Kidney capillary endothelial cell (primary cell): ENCODE results near the gene ITGB3.
"Not testable (repeated sequence)": the region's sequence is repeated elsewhere in the genome, so short reads cannot be mapped to it uniquely, and the experiment has no call there.

Experiments
- DNase-seq: peaks from one replicate; pipeline ENCODE4 v3.0.0-alpha.2; 2018; ENCODE audit warnings: low spot score

The ITGB3 gene

GRCh38 chr17:47253541-47254402 lies at the start of gene ITGB3:
Gene ITGB3 (plus strand): TSS chr17:47253827. CDS start chr17:47253862, 35 bp downstream.
- DNase-seq = peak; percentile 70

- DNase-seq = no peak
Observed at GRCh38 chr17:47203984-47204721, 49.5 kb upstream of the ITGB3 start.

GRCh38 chr17:47204722-47205418 lies 48.8 kb upstream of the ITGB3 start:
- no peak for DNase-seq

GRCh38 chr17:47205419-47205963 lies 48.1 kb upstream of the ITGB3 start:
- no peak for DNase-seq

GRCh38 chr17:47207143-47208067 lies 46.2 kb upstream of the ITGB3 start:
- DNase-seq = no peak

DNA sequence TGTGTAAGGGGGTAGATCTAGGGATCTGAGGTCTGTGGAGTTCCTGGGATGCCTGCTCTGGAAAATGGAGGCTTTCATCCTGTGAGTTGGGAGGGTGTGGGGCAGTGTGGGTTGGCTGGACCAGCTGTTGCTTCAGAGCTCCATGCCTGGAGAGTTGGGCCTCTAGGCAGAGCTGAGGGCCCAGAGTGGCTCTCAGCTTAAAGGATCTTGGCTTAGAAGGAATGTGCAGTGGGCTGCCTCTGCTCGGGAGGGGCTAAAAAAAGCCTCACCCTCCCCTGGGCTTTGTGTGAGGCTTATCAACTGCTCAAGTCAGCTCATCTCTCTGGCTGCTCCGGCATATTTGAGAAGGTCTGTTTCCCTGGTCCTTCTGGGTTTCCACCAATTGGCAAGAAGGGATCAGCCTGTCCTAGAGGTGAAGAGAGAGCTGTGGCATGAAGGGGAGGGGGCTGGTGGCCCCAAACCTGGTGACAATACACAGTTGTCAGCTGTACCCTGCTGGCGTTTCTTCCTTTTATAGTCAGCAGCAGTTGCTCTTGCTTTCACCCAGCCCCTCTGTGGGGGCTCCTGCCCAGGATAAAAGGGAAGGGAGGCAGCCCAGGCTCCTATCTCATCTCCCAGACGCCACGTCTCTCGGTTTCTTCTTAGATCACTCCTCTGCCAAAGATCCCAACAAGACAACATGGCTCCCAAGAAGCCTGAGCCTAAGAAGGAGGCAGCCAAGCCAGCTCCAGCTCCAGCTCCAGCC lies 44.7 kb upstream of the ITGB3 start, which contains the start of gene MYL4:
MYL4 (plus strand) TSS at position 605 of the 745 bp plus-strand sequence; CDS start at position 680, 75 bp downstream.
- no peak for DNase-seq

DNA sequence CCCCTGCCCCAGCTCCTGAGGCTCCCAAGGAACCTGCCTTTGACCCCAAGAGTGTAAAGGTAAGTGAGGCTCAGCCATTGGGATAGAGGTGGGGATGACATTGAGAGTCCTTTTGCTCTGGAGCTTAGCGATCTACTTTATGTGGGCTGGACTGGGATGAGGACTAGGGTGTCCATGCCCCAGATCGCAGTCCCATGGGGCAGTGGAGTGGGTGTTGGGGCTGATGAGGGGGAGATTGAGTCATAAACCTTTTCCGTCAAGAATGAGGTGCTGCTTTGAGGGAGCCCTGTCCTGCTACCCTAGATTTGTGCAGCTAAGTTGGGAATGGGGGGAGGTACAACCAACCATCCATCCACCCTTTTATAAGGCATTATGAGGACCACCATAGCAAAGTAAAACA lies 44.1 kb upstream of the ITGB3 start:
- DNase-seq = no peak

DNA sequence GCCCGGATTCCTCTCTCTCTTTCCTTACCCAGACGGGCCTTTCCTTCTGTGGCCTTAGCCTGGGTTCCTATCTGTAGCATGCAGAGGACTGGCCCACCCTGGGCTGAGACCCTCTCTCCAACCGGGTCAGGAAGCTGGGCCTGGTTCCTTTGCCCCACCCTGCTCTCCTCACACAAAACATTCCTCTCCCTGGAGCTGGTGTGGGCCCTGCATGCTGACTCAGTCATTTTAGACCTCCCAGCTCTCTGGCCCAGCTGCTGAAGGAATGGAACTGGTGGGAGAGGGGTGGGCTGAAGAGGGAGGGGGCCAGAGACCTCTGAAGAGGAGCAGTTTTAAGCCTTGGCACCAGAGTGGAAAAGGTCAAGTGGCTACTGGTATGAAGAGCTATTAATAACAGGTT lies 43.5 kb upstream of the ITGB3 start:
- no peak for DNase-seq

DNA sequence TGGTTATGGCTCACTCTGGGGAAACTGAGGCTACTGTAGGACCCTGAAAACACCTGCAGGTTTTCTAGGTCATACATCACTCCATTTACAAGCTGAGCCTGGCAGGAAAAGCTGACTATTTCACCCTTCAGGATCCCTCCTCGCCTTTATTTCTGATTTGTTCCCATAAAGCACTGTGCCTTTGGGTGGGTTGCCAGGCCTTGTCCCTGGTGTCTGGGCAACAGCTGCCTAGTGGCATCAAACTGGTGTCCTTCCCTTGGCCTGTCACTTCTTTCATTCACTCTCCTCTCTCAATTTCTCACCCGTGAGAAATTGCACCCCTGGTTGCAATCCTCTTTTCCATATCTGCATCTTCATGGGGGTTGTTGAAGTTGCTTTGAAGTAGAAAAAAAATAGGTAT lies 42.8 kb upstream of the ITGB3 start:
- no peak for DNase-seq

GRCh38 chr17:47212458-47212857 lies 41.2 kb upstream of the ITGB3 start:
- no peak for DNase-seq

DNA sequence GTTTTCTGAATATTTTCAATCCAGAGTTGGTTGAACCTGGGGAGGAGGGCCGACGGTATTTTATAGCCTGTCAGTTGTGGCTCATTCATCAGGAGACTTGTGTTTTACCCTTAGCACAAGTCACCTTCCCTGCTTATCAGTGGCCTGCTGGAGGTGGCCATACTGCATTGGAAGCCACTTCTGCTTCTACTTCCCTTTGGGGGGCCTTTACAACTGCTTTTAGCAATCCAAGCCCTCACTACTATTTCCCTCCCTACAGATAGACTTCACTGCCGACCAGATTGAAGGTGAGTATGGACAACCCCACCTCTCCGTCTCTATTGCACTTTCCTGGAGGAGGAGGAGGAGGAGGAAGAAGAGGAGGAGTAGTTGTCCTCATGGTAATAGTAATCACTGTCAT lies 40.1 kb upstream of the ITGB3 start:
- DNase-seq = no peak

GRCh38 chr17:47214931-47215330 lies 38.7 kb upstream of the ITGB3 start:
- no peak for DNase-seq

DNA sequence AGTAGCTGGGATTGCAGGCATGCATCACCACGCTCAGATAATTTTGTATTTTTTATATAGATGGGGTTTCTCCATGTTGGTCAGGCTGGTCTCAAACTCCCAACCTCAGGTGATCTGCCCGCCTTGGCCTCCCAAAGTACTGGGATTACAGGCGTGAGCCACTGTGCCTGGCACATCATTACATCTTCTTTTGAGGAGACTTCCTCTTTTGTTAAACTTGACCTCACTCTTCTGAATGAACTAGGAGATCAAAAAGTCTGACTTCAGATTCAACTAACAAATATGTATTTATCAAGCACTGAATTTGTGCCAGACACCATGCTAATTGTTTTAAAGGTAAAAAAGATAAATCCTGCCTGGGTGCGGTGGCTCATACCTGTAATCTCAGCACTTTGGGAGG lies 36.8 kb upstream of the ITGB3 start:
- DNase-seq = not testable (repeated sequence)

- not testable (repeated sequence) for DNase-seq
Observed at GRCh38 chr17:47217279-47217678, 36.3 kb upstream of the ITGB3 start.

DNA sequence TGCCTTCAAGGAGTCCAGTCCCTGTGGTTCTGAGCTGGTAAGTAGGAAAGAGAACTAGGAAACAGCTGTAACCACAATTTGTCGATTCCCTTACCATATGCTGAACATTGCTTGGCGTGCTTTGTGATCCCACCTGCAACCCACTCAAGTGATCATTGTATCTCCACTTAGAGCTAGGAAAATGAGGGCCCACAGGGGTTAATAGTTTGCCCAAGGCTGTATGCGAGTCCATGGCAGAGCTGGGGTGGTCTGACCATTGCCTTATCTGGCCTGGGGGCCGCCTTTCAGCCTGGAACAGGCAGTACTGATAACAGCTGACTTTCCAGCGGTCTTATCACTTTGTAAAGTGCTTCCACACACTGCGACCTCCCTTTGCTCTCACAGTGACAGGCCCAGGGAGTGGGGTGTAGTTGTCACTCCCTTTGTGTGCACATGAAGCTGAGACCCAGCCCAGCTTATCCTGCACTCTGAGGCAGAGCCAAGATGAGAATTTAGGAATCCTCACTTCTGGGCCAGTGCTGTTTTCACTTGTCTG lies 34.7 kb upstream of the ITGB3 start:
- no peak for DNase-seq

DNA sequence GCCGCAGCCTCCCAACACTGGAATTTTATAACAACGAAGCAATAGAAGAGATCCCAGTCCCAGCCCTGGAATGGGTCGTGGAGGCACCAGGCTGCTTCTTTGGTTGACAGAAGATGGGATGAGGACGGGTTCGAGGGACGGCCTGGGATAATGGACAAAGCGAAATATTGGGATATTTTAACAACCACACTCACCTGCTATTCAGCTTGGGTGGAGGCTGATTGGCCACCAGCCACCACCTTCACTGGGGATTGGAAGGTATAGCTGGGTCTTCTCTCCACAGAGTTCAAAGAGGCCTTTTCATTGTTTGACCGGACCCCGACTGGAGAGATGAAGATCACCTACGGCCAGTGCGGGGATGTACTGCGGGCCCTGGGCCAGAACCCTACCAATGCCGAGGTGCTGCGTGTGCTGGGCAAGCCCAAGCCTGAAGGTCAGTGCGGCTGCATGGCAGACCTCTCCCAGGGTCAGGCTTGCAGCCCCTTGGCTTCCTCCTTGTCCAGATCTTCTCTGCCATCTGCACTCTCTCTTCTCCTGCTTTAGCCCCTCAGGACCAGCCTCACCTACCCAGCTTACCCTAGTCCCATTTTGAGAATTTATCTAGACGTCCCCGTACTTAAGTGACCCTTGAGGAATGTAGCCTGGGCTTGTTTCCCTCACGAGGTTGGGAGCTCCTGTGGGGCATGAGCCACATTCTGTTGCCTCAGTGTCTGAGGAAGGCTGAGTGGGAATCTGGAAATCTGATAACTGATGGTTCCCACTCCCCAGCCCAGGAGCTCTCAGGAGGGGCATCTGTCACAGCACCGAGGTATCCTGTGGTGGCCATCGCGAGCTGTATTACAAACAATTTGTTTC lies 33.8 kb upstream of the ITGB3 start:
- DNase-seq = no peak

DNA sequence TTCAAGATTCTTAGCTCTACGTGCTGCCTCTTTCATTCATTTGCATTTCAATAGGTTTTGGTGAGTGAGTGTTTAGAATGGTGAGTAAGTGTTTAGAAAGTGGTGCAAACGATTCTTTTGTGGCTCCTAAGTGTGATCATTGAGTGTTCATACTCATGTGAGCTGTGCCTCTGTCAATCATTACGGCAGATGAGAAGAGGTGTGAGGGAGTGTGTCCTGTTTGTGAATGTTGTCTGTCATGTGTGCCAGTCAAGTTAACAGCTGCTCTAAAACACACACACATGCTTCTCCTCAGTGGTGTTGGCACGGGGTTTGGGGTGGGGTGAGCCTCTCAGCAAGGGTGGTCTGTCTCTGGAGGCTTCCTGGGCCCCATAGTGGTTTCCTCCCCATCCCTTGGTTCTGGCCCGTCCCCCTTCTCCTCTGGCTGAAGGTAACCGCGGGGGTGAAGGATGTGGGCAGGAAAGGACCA lies 33.1 kb upstream of the ITGB3 start:
- no peak for DNase-seq

- DNase-seq = no peak
Observed at GRCh38 chr17:47221154-47221553, 32.5 kb upstream of the ITGB3 start.

GRCh38 chr17:47222047-47222446 lies 31.6 kb upstream of the ITGB3 start:
- DNase-seq = no peak
